ENCODE results near the gene RPN2. TPM values are rescaled to one million over a fixed set of nuclear protein-coding genes. Genes with fewer than 3 reads are reported as not detected.

RPN2 gene
- polyA plus RNA-seq, 1 donor from 2014 or later = 151 TPM

DNA sequence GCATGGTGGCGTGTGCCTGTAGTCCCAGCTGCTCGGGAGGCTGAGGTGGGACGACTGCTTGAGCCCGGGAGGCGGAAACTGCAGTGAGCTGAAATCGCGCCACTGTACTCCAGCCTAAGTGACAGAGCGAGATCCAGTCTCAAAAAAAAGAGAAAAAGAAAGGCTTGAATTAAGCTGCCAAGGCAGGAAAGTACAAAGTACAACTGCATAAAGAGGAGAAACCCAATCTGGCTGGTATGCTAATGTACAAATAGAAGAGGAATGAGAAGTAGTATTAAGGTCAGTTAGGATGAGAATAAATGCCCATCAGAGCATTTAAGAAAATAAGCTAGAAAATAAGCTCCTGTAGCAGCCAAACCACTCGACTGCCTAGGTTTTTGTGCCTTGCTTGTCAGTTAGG lies 23.1 kb upstream of the RPN2 start:
- no peaks in the 10 kb centered on the region for H3K79me2 ChIP-seq (replicated peaks; ENCODE audit: insufficient read depth, low read length)
- no peaks in the 10 kb centered on the region for H4K20me1 ChIP-seq (ENCODE audit: insufficient read depth)
- H3K9ac ChIP-seq (ENCODE audit: low read length) = no peak overlapping the region
- no peak for TF ChIP-seq EP300 (conservative IDR thresholded peaks at IDR 0.05; ENCODE audit: poor library complexity, severe bottlenecking)
- no peak overlapping the region for H2AFZ ChIP-seq (ENCODE audit: low read depth, low read length)
- H3K9me3 ChIP-seq (ENCODE audit: low read length) = no peaks in the 10 kb centered on the region
- H3K27ac ChIP-seq (ENCODE audit: low read length) = no peak overlapping the region
- H3K4me2 ChIP-seq (ENCODE audit: low read length) = no peak overlapping the region
- H3F3A ChIP-seq (ENCODE audit: insufficient read depth, low read length, poor library complexity, severe bottlenecking) = no peaks in the 10 kb centered on the region
- H3K27me3 ChIP-seq (ENCODE audit: insufficient read depth, low read depth, low read length) = no peaks in the 10 kb centered on the region
- no peak overlapping the region for H3K4me3 ChIP-seq (ENCODE audit: low read length)
- no peaks in the 10 kb centered on the region for H3K9me2 ChIP-seq (ENCODE audit: insufficient read depth, low read length)
- H3K36me3 ChIP-seq (ENCODE audit: insufficient read depth, low read length) = no peaks in the 10 kb centered on the region

DNA sequence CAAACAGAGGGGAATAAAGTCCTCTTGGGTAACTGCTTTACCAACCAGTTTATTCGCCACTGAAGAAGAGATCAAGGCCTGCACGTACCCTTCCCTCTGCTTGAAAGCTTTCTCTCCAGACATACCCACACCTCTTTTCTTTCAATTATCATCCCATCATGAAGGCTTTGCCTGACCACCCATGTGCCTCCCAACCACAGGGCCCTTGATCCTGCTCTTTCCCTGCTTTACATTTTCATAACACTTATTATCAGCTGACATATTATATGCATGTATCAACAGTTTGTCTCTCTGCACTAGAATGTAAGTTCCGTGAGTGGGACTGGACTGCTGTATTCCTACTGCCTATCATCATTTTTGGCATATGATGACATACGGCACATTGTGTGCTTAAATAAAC lies 20.9 kb upstream of the RPN2 start:
- Histone ChIP-seq H3K4me2 (ENCODE audit: low read length) (no peak overlapping the region), H3K27ac (ENCODE audit: low read length) (no peak overlapping the region), H3K9me3 (ENCODE audit: low read length) (no peaks in the 10 kb centered on the region), H2AFZ (ENCODE audit: low read depth, low read length) (no peak overlapping the region), H3F3A (ENCODE audit: insufficient read depth, low read length, poor library complexity, severe bottlenecking) (no peaks in the 10 kb centered on the region), H3K79me2 (replicated peaks; ENCODE audit: insufficient read depth, low read length) (no peaks in the 10 kb centered on the region), H4K20me1 (ENCODE audit: insufficient read depth) (no peaks in the 10 kb centered on the region), H3K27me3 (ENCODE audit: insufficient read depth, low read depth, low read length) (no peaks in the 10 kb centered on the region), H3K4me3 (ENCODE audit: low read length) (no peak overlapping the region), H3K9me2 (ENCODE audit: insufficient read depth, low read length) (no peaks in the 10 kb centered on the region), H3K36me3 (ENCODE audit: insufficient read depth, low read length) (no peaks in the 10 kb centered on the region), H3K9ac (ENCODE audit: low read length) (no peak overlapping the region)
- TF ChIP-seq EP300 (conservative IDR thresholded peaks at IDR 0.05; ENCODE audit: poor library complexity, severe bottlenecking) = no peak
- TF ChIP-seq POLR2AphosphoS5 (IDR thresholded peaks at IDR 0.05) = no peak
- no peak for TF ChIP-seq TAF1 (IDR thresholded peaks at IDR 0.05; ENCODE audit: low read depth)
- TF ChIP-seq, protein P1, sequence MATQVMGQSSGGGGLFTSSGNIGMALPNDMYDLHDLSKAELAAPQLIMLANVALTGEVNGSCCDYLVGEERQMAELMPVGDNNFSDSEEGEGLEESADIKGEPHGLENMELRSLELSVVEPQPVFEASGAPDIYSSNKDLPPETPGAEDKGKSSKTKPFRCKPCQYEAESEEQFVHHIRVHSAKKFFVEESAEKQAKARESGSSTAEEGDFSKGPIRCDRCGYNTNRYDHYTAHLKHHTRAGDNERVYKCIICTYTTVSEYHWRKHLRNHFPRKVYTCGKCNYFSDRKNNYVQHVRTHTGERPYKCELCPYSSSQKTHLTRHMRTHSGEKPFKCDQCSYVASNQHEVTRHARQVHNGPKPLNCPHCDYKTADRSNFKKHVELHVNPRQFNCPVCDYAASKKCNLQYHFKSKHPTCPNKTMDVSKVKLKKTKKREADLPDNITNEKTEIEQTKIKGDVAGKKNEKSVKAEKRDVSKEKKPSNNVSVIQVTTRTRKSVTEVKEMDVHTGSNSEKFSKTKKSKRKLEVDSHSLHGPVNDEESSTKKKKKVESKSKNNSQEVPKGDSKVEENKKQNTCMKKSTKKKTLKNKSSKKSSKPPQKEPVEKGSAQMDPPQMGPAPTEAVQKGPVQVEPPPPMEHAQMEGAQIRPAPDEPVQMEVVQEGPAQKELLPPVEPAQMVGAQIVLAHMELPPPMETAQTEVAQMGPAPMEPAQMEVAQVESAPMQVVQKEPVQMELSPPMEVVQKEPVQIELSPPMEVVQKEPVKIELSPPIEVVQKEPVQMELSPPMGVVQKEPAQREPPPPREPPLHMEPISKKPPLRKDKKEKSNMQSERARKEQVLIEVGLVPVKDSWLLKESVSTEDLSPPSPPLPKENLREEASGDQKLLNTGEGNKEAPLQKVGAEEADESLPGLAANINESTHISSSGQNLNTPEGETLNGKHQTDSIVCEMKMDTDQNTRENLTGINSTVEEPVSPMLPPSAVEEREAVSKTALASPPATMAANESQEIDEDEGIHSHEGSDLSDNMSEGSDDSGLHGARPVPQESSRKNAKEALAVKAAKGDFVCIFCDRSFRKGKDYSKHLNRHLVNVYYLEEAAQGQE (IDR thresholded peaks at IDR 0.05; ENCODE audit: borderline replicate concordance) = no peak
- no peak for TF ChIP-seq RAD21 (conservative IDR thresholded peaks at IDR 0.05)
- TF ChIP-seq SMC3 (conservative IDR thresholded peaks at IDR 0.05; ENCODE audit: poor library complexity) = no peak
- TF ChIP-seq MXI1 (conservative IDR thresholded peaks at IDR 0.05; ENCODE audit: poor library complexity, severe bottlenecking) = no peak
- no peak for TF ChIP-seq EZH2 (IDR thresholded peaks at IDR 0.05; ENCODE audit: borderline replicate concordance, insufficient read depth, low read length, poor library complexity, severe bottlenecking)
- TF ChIP-seq, protein P2, sequence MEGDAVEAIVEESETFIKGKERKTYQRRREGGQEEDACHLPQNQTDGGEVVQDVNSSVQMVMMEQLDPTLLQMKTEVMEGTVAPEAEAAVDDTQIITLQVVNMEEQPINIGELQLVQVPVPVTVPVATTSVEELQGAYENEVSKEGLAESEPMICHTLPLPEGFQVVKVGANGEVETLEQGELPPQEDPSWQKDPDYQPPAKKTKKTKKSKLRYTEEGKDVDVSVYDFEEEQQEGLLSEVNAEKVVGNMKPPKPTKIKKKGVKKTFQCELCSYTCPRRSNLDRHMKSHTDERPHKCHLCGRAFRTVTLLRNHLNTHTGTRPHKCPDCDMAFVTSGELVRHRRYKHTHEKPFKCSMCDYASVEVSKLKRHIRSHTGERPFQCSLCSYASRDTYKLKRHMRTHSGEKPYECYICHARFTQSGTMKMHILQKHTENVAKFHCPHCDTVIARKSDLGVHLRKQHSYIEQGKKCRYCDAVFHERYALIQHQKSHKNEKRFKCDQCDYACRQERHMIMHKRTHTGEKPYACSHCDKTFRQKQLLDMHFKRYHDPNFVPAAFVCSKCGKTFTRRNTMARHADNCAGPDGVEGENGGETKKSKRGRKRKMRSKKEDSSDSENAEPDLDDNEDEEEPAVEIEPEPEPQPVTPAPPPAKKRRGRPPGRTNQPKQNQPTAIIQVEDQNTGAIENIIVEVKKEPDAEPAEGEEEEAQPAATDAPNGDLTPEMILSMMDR (IDR thresholded peaks at IDR 0.05; ENCODE audit: poor library complexity, severe bottlenecking) = no peak

DNA sequence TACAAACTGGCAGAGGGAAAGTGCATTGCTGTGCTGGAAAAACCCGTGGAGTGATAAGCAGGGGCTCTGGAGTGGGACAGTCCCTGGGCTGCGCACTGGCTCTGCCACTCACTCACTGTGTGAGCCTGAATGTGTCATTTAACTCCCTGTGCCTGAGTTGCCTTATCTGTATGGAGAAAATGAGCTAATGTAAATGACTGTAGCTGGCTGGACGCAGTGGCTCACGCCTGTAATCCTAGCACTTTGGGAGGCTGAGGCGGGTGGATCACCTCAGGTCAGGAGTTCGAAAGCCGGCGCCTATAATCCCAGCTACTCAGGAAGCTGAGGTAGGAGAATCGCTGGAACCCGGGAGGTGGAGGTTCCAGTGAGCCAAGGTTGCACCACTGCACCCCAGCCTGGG lies 18.4 kb upstream of the RPN2 start:
- H3K4me2 ChIP-seq (ENCODE audit: low read length) = no peak overlapping the region
- no peaks in the 10 kb centered on the region for H3K27me3 ChIP-seq (ENCODE audit: insufficient read depth, low read depth, low read length)
- H3K9me2 ChIP-seq (ENCODE audit: insufficient read depth, low read length) = no peaks in the 10 kb centered on the region
- no peak overlapping the region for H2AFZ ChIP-seq (ENCODE audit: low read depth, low read length)
- no peak overlapping the region for H3K9ac ChIP-seq (ENCODE audit: low read length)
- no peaks in the 10 kb centered on the region for H3K9me3 ChIP-seq (ENCODE audit: low read length)
- no peak overlapping the region for H3K4me3 ChIP-seq (ENCODE audit: low read length)
- H3F3A ChIP-seq (ENCODE audit: insufficient read depth, low read length, poor library complexity, severe bottlenecking) = no peaks in the 10 kb centered on the region
- H3K79me2 ChIP-seq (replicated peaks; ENCODE audit: insufficient read depth, low read length) = no peaks in the 10 kb centered on the region
- no peaks in the 10 kb centered on the region for H4K20me1 ChIP-seq (ENCODE audit: insufficient read depth)
- no peak overlapping the region for H3K27ac ChIP-seq (ENCODE audit: low read length)
- H3K36me3 ChIP-seq (ENCODE audit: insufficient read depth, low read length) = peaks cover 4% of the 10 kb centered on the region
- TF ChIP-seq, protein P2 (IDR thresholded peaks at IDR 0.05; ENCODE audit: poor library complexity, severe bottlenecking) = no peak
- no peak for TF ChIP-seq RAD21 (conservative IDR thresholded peaks at IDR 0.05)
- no peak for TF ChIP-seq MXI1 (conservative IDR thresholded peaks at IDR 0.05; ENCODE audit: poor library complexity, severe bottlenecking)
- TF ChIP-seq SMC3 (conservative IDR thresholded peaks at IDR 0.05; ENCODE audit: poor library complexity) = no peak
- TF ChIP-seq EP300 (conservative IDR thresholded peaks at IDR 0.05; ENCODE audit: poor library complexity, severe bottlenecking) = no peak
- TF ChIP-seq, protein P1 (IDR thresholded peaks at IDR 0.05; ENCODE audit: borderline replicate concordance) = no peak
- TF ChIP-seq POLR2AphosphoS5 (IDR thresholded peaks at IDR 0.05) = no peak
- no peak for TF ChIP-seq EZH2 (IDR thresholded peaks at IDR 0.05; ENCODE audit: borderline replicate concordance, insufficient read depth, low read length, poor library complexity, severe bottlenecking)
- TF ChIP-seq TAF1 (IDR thresholded peaks at IDR 0.05; ENCODE audit: low read depth) = no peak

Measured in neural cell (in vitro differentiated cells).